AG04450 (cell line): ENCODE results near the gene TOP1. TPM values are rescaled to one million over a fixed set of nuclear protein-coding genes. Genes with fewer than 3 reads are reported as not detected.
"Not testable (repeated sequence)": the region's sequence is repeated elsewhere in the genome, so short reads cannot be mapped to it uniquely, and the experiment has no call there.

Source experiments
- CTCF ChIA-PET: fragments of 300-600, 350-600 bp; formaldehyde crosslinking; extraction: SDS; loops from one replicate; lab custom pipeline; 2022; ENCODE audit warnings: antibody characterized with exemption, inconsistent platforms; lab: Charles Lee
- POLR2A ChIA-PET: fragments of 350-600 bp; formaldehyde crosslinking; extraction: SDS; loops from one replicate; lab custom pipeline; 2021; ENCODE audit warnings: antibody characterized with exemption, inconsistent platforms; lab: Yijun Ruan, JAX
- DNase-seq: peaks from one replicate; pipeline ENCODE4 v3.0.0-alpha.2; 2011; ENCODE audit warnings: low read depth, low spot score
- H3K27ac ChIP-seq: one replicate; pipeline ENCODE4 v1.5.1; 2012; ENCODE audit warnings: low read depth, low read length, control low read depth
- H3K27me3 ChIP-seq: one replicate; pipeline ENCODE4 v1.6.0; 2012; ENCODE audit warnings: low read length; ENCODE audit not compliant: control insufficient read depth, insufficient read depth
- H3K4me3 ChIP-seq: 2 replicates; pipeline ENCODE4 v1.5.1; 2011; ENCODE audit warnings: mild to moderate bottlenecking, low read depth, low read length, control low read depth
- H3K9me3 ChIP-seq: 2 replicates; pipeline ENCODE4 v1.5.1; 2012; ENCODE audit warnings: low read length; ENCODE audit not compliant: control insufficient read depth, insufficient read depth
- CTCF ChIP-seq: IDR thresholded peaks from 2 replicates; pipeline ENCODE4 v1.5.1; 2011; ENCODE audit warnings: low read depth, low read length, control low read depth, inconsistent platforms
- polyA plus RNA-seq: library from polyadenylated mRNA; depleted of rRNA; stranded (reverse); fragments of >200 nt; gene quantifications from 2 replicates; pipeline ENCODE4 v1.2.3, GENCODE V29; 2011

TOP1 gene
- polyA plus RNA-seq, 1 experiment: 29.1 TPM

DNA sequence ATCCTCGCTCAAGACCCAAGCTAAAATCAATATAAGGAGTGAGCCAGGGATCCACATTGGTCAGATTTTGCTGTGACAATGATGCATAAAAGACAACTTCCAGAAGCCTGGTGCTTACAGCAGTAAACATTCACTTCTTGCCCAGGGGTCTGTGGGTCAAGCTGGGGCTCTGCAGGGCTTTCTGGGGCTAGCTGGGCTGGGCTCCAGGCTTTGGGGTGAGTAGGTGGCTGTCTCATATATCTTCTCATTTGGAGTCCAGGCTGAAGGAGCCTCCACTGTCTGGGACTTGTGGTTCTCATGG lies 25.8 kb upstream of the TOP1 start:
- ChIA-PET POLR2A (interaction anchor here (0.6 kb wide), 1 partner anchor 135 kb away, joined by 3 read pairs; no protein-coding TSS in a partner anchor), CTCF (interaction anchor here (2.1 kb wide), 1 partner anchor 12 kb away, joined by 12 read pairs; no protein-coding TSS in a partner anchor)
- no peak for TF ChIP-seq CTCF
- DNase-seq: no peak
- Histone ChIP-seq H3K27ac (peak overlapping the region; percentile 100), H3K4me3 (peak overlapping the region; percentile 38), H3K27me3 (no peaks in the 10 kb centered on the region), H3K9me3 (peaks cover 12% of the 10 kb centered on the region; the same call in 1 of the 2 replicates)

- Histone ChIP-seq H3K27ac (peak overlapping the region; percentile 100), H3K9me3 (peaks cover 12% of the 10 kb centered on the region; the same call in 1 of the 2 replicates), H3K4me3 (peak overlapping the region; percentile 57), H3K27me3 (no peaks in the 10 kb centered on the region)
- DNase-seq: peak; percentile 93
- ChIA-PET POLR2A (no interaction called here), CTCF (interaction anchor here (2.1 kb wide), 1 partner anchor 13 kb away, joined by 12 read pairs; no protein-coding TSS in a partner anchor)
- no peak for TF ChIP-seq CTCF
These were observed 25.3 kb upstream of the TOP1 start for GRCh38 chr20:41003143-41003935.

- POLR2A ChIA-PET, CTCF ChIA-PET: not testable (repeated sequence)
These were observed 24.7 kb upstream of the TOP1 start for GRCh38 chr20:41003936-41004294.

DNA sequence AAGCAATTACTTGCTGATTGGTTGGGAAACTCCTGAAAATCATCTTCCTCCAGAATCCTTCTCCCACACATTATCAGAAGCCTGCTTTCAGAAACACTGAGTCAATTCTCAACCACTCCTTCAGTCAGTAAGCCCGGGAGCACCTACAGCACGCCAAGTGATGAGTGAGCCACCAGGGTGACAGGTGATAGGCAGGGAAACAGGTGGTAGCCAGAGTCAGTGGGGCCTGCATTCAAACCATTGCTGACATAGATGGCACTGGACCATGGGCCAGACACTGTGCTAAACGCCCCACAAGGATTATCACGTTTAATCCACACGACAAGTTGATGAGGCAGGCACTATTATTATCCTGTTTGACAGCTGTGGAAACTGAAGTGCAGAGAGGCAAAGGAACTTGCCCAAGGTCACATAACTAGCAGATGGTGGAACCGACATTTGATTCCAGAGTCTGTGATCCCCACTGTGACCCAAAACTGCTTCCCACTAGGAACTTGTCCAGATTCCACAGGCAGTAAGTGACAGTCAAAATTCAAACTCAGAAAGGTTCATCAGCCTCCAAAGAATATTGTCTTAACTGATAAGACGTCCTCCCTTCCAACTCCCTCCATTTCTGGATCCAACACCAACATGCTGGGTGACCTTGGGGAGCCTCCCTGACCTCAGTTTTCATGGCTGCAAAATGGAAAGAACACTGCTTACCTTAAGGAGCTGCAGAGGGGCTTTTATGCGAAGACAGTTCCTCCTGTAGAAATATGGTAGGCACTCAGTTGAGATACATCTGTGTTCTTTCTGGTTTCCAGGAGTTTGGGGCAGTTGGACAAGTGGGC lies 23.9 kb upstream of the TOP1 start:
- H3K4me3 ChIP-seq: peak overlapping the region; percentile 57
- CTCF ChIA-PET: interaction anchor here (0.6 to 3.0 kb wide), 2 partner anchors 14 to 16 kb away, joined by 3 to 12 read pairs; no protein-coding TSS in a partner anchor
- peaks cover 12% of the 10 kb centered on the region; the same call in 1 of the 2 replicates for H3K9me3 ChIP-seq
- POLR2A ChIA-PET: interaction anchor here (0.7 to 1.2 kb wide), 2 partner anchors 13 to 15 kb away, joined by 3 to 4 read pairs; no protein-coding TSS in a partner anchor
- no peak for DNase-seq
- TF ChIP-seq CTCF: no peak
- peak overlapping the region; percentile 100 for H3K27ac ChIP-seq
- H3K27me3 ChIP-seq: no peaks in the 10 kb centered on the region

More at GRCh38 chr20:41003936-41004294, 24.7 kb upstream of the TOP1 start:
- Histone ChIP-seq H3K4me3 (peak overlapping the region; percentile 57), H3K9me3 (peaks cover 12% of the 10 kb centered on the region; the same call in 1 of the 2 replicates), H3K27ac (peak overlapping the region; percentile 100)
- not testable (repeated sequence) for H3K27me3 ChIP-seq, DNase-seq

GRCh38 chr20:41005361-41005729 lies 23.3 kb upstream of the TOP1 start:
- ChIA-PET CTCF (interaction anchor here (0.6 to 3.0 kb wide), 2 partner anchors 15 to 17 kb away, joined by 3 to 12 read pairs; no protein-coding TSS in a partner anchor), POLR2A (interaction anchor here (0.7 to 1.2 kb wide), 2 partner anchors 12 to 14 kb away, joined by 3 to 4 read pairs; no protein-coding TSS in a partner anchor)
- Histone ChIP-seq H3K4me3 (peak overlapping the region; percentile 57), H3K27ac (peak overlapping the region; percentile 100), H3K9me3 (peaks cover 12% of the 10 kb centered on the region; the same call in 1 of the 2 replicates), H3K27me3 (no peaks in the 10 kb centered on the region)
- no peak for TF ChIP-seq CTCF
- peak; percentile 94 for DNase-seq
